Mucosa of descending colon (tissue), 3 donors: ENCODE results near the gene OSGEP. TPM values are rescaled to one million over a fixed set of nuclear protein-coding genes. Genes with fewer than 3 reads are reported as not detected.

Source experiments
- ATAC-seq: fragments of 200-7000 bp; cut with Tn5 transposase; one replicate; pipeline ENCODE4 v1.9.1; 2020; ENCODE audit warnings: mild to moderate bottlenecking, moderate library complexity
- DNase-seq, 3 donors: peaks; one replicate each; pipeline ENCODE4 v3.0.0-alpha.2; 2020
- H3K36me3 ChIP-seq: fragments of 200-600 bp; one replicate; pipeline ENCODE4 v1.8.0; 2021; ENCODE audit warnings: low read depth, mild to moderate bottlenecking
- H3K4me1 ChIP-seq: fragments of 200-600 bp; one replicate; pipeline ENCODE4 v1.8.0; 2021; ENCODE audit warnings: low read depth, mild to moderate bottlenecking
- H3K4me3 ChIP-seq: fragments of 200-600 bp; one replicate; pipeline ENCODE4 v1.8.0; 2021; ENCODE audit warnings: mild to moderate bottlenecking
- H3K9me3 ChIP-seq: fragments of 200-600 bp; one replicate; pipeline ENCODE4 v1.8.0; 2021; ENCODE audit warnings: mild to moderate bottlenecking
- intact Hi-C, 2 donors: fragments of 100-400 bp; cut with DNase I in 1 of 2; cut with micrococcal nuclease in 1 of 2; formaldehyde crosslinking; loops; one replicate each; pipeline versions ENCODE4 v1.11.0 to v1.11.1; 2022; cut with DNase I, micrococcal nuclease
- total RNA-seq, 3 donors: library from RNA; stranded (reverse); fragmentation: NEBNext Ultra II Directional in 2 of 3; extraction: Animal tissue kit (Norgen Biotek cat#: 25700) in 2 of 3; gene quantifications; one replicate each; pipeline versions ENCODE4 v1.2.1 to v1.2.4, GENCODE V29; 2021 to 2023
- TF ChIP-seq, protein P1 (sequence below): fragments of 200-600 bp; IDR thresholded peaks from one replicate; pipeline ENCODE4 v1.8.0; 2022; ENCODE audit warnings: antibody characterized with exemption, mild to moderate bottlenecking
- donor health status: DM: no; HTN: no; CAD: no; lungs with moderate emphysema.
- donor health status: DM: no; HTN: no; CAD: no.
- donor health status: DM: no; HTN: yes; CAD: no.

Gene OSGEP
- total RNA-seq, 3 donors from 2014 or later = 32.7 to 52.0 (median 35.9) TPM

DNA sequence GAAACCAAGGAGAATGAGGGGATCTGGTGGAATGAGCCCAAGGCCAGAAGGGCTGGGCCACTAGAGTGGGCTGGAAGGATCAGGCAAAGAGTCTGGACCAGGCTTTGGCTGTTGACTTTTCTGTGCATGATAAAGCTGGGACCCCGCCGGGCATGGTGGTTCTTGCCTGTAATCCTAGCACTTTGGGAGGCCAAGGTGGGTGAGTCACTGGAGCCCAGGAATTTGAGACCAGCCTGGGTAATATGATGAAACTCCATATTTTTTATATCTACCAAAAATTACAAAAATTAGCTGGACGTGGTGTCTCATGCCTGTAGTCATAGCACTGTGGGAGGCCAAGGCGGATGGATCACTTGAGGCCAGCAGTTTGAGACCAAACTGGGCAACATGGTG, 18.3 kb downstream of the OSGEP start:
- intact Hi-C loops = no loop called here
- TF ChIP-seq, protein P1, sequence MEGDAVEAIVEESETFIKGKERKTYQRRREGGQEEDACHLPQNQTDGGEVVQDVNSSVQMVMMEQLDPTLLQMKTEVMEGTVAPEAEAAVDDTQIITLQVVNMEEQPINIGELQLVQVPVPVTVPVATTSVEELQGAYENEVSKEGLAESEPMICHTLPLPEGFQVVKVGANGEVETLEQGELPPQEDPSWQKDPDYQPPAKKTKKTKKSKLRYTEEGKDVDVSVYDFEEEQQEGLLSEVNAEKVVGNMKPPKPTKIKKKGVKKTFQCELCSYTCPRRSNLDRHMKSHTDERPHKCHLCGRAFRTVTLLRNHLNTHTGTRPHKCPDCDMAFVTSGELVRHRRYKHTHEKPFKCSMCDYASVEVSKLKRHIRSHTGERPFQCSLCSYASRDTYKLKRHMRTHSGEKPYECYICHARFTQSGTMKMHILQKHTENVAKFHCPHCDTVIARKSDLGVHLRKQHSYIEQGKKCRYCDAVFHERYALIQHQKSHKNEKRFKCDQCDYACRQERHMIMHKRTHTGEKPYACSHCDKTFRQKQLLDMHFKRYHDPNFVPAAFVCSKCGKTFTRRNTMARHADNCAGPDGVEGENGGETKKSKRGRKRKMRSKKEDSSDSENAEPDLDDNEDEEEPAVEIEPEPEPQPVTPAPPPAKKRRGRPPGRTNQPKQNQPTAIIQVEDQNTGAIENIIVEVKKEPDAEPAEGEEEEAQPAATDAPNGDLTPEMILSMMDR = no peak
- Histone ChIP-seq H3K36me3 (no peaks in the 10 kb centered on the region), H3K9me3 (no peaks in the 10 kb centered on the region), H3K4me1 (no peaks in the 10 kb centered on the region), H3K4me3 (no peak overlapping the region)
- ATAC-seq (no peak), DNase-seq (no peak)

DNA sequence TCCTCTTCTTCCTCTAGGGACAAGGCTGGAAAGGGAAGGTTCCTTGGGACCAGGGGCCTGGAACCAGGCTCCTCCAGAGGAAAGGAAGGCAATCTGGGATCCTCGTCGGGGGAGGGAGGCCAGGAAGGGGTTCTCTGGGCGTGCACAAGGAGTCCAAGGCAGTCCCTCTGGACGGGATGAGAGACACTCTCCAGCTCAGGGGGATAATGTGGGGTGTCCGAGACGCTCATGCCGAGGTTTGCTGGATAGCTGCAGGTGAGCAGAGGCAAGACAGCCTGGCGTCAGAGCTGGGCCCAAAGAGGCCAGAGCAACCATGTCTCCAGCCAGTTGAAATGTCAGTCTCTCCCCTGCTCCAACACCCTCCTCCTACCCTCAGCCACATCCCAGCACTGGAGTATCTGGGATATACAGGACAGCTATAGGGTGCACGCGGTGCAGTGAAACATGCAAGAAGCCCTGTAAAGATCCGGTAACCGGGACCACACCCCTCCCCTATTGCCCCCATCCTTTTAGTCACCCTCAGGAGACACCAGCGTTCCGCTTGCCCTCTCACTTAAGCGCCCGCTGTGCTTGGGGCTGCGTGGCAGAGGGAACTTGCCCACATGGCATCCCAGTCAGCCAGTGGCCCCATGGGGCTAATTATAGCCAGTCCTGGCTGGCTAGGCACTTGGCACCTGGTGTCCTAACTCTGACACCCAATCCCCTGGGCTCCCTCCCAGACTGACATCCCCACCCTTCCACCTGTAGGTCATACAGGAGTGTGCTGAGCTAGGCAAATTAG, 18.8 kb downstream of the OSGEP start, which contains the start of gene KLHL33:
Gene KLHL33, minus strand, starts transcription at position 585 of the 781 bp plus-strand sequence. Its CDS starts 355 bp downstream, at position 230.
- Histone ChIP-seq H3K9me3 (no peaks in the 10 kb centered on the region), H3K4me3 (no peak within 1 kb of the TSS), H3K4me1 (no peaks in the 10 kb centered on the region), H3K36me3 (no peaks in the 10 kb centered on the region)
- DNase-seq (no peak), ATAC-seq (no peak)
- intact Hi-C loops = no loop called here
- TF ChIP-seq, protein P1 = no peak

DNA sequence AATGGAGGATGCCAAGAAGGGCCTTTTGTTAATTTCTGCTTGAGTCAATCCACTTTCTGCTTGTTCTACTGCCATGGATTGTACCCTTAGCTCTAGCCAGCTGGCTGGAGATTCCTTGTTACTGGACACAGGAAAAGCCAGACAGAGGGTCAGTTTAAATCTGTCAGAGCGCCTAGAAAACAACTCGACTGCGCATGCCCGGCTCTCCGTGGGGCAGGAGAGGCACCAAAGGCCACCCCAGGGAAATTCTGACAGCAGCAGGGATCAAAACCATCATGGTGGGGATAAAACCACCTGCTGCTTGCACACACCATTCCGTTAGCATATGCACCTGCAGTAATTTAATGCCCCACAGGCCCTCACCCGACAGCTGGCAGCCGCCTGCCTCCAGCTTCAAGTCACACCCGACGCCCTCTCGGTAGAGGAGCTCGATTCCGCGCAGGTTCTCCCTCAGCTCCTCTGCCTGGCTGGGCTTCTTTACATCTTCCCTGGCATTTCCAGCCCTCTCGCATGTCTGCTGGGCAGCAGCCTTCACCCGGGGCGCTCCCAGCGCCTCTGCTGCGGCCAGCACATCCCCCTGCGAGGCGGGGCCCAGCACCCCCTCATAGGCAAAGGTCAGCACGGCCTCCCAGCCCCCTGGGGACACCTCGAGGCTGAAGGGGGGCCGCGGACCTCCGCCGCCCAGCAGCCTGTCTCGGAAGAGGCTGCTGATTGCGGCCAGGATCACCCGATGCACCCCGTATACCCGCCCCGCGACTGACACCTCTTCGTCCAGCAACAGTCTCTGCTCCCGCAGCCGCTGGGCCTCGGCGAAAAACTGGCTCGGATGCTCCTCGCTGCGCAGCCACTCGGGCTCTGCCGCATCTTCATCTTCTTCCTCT, 19.7 kb downstream of the OSGEP start:
- TF ChIP-seq, protein P1 = no peak
- no peak overlapping the region for H3K4me3 ChIP-seq
- ATAC-seq = no peak

DNA sequence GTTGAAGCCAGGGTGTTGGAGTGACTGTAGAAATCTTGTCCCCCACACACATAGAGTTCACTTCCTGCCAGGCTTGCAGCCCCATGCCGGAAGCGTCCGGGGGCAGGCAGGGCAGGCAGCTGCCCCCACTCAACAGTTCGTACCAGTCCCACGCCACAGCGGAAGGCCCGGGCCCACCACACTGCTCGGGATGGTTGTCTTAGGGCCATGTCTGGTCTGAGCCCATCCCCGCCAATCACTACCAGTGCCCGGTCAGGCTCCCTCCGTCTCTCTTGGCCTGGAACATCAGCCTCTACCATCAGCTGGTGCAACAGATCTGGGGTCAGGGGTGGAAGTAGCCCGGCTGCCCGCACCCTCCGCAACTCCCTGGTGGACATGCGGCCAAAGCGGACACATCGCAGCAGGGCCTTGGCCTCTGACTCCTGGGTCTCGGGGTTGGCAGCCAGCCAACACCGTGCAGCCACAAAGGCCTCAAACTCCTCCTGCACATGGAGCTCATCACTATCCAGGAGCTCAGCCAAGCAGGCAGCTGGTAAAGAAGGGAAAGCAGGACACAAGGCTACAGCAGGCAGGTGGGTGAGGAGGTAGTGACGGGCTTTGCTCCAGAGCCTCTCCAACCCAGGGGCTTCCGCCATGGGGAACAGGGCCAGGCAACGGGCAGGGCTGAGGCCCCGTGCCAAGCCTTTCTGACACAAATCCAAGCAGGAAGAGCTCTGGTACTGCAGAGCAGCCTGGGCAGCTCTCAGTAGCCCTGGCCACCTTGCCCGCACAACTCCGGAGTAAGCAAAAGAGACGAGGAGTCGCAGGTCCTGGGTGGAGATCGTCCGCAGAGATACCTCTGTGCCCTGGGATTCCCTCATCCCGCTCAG, 24.6 kb downstream of the OSGEP start:
- no peak overlapping the region for H3K4me3 ChIP-seq
- ATAC-seq (peak; percentile 77), DNase-seq (peak in 2 of 3 donors; percentile 73 to 78)
- TF ChIP-seq, protein P1 = no peak
- peaks cover 7% of the 10 kb centered on the region for H3K4me1 ChIP-seq
- H3K9me3 ChIP-seq = no peaks in the 10 kb centered on the region
- intact Hi-C loops = no loop called here
- no peaks in the 10 kb centered on the region for H3K36me3 ChIP-seq

More for the DNA sequence above, 19.7 kb downstream of the OSGEP start:
- intact Hi-C loops = no loop called here
- Histone ChIP-seq H3K4me1 (peaks cover 7% of the 10 kb centered on the region), H3K36me3 (no peaks in the 10 kb centered on the region), H3K9me3 (no peaks in the 10 kb centered on the region)
- DNase-seq = peak in 1 of 3 donors; percentile 43

DNA sequence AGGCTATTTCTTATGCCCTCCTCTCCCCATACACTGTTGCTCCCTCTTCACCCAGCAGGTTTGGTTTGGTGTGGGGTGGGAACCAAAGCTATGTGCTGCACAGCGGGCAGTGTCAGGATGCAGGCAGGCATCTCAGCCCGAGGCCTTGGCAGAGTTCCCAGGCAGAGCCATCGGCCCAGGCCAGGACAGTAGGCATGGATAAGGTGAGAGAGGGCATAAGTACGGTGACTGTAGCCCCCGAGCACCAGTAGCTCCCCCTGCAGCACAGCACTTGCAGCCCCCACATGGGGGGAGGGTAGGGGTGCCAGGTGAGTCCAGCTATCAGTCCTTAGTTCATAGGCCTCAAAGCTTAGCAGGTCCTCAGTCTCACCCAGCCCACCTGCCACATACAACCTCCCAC, 25.8 kb downstream of the OSGEP start:
- Histone ChIP-seq H3K36me3 (no peaks in the 10 kb centered on the region), H3K4me3 (no peak overlapping the region), H3K4me1 (peaks cover 7% of the 10 kb centered on the region), H3K9me3 (no peaks in the 10 kb centered on the region)
- TF ChIP-seq, protein P1 = no peak
- no peak for ATAC-seq
- intact Hi-C loops = no loop called here
- no peak for DNase-seq
